CD1c-positive myeloid dendritic cell (primary cell): ENCODE measurements around the gene TMEM161A.
"Not testable (repeated sequence)": the region's sequence is repeated elsewhere in the genome, so short reads cannot be mapped to it uniquely, and the experiment has no call there.

Source experiments
- DNase-seq: peaks from one replicate; pipeline ENCODE4 v3.0.0-alpha.2; 2016; ENCODE audit errors: extremely low spot score

The TMEM161A gene

DNA sequence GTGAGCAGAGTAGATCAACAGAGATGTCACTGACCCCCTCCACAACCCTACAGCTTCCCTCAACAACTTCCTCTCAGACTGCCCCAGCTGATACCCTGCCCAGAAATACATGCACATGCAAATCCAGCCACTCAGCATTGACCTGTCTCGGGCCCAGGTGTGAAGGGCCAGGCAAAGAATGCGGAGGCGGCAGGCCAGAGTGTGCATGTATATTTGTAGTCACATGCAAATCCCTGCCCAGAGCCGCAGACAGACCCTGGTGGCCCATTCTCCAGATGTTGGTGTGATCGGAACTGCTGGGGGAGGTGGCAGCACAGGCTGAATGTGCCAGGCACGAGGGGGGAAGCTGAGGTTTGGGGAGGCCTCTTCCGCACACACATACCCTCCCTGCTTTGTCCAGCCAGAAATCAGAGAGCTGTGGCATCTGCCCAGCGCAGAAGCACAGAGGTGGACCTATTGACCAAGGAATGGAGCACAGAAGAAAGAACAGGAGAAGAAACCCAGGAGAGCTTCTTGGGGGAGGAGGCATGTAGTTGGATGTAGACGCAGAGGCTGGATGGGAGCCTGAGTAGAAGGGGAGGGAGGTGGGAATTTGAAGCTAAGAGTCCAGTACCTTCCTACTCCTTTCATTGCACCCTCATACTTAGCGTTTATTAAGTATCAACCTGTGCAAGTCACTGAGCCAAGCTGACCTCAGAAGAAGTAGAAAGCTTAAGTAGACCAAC, 17.4 kb upstream of the TMEM161A start:
- DNase-seq, result no peak

DNA sequence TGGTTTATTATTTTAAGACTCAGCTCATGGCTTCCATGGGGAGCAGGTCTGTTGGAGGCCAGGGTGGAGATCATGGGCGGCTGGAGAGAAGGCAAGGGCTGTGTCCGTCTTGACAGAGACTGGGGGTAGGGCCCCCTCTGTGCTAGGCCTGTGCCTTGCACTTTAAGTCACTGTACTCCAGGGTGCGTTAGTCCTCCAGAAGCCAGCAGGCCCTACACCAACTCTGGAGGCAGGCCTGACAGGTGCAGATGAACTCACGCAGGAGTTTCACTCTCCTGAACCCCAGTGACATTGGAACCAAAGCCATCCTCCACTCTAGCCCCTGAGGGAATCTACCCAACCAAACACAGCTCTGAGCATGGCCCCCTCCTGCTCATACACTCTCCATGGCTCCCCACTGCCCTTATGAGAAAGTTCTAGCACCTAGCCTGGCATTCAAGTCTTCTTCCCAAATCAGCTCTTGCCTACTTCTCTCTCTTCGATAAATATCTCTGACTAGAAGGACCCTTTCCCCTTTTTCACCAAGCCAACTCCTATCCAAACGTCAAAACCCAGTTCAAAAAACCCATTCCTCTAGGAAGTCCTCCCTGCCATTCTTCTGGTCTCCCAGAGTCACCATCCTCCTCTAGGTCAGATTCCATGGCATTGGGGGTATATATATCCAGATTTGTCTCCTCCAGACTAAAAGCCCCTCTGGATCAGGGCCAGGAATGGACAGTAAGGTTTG, 16.7 kb upstream of the TMEM161A start:
- DNase-seq, result no peak

DNA sequence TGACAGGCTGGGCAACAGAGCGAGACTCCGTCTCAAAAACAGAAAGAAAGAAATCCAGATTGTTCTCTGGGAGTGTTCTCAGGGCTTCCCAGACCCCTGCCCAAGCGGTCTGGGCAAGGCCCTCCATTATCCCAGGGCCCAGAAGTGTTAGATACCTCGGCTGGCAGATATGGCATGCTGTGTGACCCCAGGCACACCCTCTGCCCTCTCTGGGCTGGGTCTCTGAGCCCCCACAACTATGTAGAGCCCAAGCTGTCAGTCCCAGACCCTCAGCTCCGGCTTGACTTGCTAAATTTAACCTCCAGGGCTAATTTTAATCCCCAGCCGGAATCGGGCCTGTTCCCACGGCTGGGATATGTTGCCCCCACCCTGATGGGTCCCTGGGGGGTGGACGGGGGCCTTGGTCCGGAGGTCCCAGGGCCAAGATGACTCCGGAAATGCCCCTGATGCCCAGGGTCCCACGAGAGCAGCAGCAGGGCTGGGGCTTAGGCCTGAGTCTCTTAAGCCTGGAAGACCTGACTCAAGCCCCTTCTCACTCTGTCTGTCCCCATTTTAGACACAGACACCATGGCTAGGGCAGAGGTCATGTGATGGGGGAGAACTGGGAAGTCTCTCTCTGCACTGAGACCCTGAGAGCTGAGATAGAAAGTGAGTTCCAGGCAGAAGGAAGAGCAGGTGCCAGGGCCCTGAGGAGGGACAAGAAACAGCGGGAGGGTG, 14.5 kb upstream of the TMEM161A start:
- DNase-seq, result no peak

DNA sequence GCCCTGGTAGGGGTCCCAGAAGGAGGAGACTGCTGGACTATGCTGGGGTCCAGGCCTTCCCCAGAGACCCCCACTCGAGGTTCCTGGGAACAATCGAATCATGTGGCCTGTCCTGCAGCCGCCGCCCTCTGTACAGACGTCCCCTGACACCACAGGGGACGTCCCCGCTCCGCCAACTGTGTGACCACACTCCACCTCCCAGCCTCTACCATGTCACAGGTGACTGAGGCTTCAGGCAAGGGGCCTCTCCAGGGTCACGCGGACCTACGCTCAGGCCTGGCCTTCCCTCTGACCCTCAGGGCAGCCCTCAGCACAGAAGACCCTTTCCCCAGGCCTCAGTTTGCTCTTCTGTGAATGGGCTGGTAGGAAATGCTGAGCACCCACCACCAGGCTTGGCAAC, 13.1 kb upstream of the TMEM161A start:
- DNase-seq, result no peak

DNA sequence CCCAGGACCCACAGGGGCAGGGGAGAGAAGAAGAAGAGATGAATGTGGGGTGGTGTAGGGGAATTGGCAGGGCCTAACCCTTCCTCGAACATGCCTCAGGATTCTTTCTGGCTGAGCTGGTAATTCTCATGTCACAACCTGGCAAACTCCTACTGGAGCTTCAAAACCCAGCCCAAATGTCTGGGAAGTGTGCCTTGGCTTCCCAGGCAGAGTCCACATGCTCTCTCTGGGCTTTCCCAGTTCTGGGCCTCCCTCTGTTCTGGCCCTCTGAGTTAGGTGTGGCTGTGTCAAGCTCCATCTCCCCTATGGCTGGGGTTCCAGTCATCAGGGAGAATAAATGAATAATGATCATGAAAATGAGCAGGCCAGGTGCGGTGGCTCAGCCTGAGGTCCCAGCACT, 11.2 kb upstream of the TMEM161A start:
- no peak for DNase-seq

DNA sequence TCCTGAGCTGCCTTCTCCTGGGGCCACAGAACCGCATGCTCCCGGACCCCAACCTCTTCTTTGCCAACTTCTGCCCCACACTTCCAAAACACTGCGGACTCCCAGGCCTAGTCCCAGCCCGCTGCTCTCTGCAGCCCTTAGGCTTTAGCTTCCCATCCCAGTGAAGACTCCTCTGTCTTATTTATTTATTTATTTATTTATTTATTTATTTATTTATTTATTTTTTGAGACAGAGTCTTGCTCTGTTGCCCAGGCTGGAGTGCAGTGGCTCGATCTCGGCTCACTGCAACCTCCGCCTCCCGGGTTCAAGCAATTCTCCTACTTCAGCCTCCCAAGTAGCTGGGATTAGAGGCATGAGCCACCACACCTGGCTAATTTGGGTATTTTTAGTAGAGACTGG, 10.2 kb upstream of the TMEM161A start:
- DNase-seq, result not testable (repeated sequence)

DNA sequence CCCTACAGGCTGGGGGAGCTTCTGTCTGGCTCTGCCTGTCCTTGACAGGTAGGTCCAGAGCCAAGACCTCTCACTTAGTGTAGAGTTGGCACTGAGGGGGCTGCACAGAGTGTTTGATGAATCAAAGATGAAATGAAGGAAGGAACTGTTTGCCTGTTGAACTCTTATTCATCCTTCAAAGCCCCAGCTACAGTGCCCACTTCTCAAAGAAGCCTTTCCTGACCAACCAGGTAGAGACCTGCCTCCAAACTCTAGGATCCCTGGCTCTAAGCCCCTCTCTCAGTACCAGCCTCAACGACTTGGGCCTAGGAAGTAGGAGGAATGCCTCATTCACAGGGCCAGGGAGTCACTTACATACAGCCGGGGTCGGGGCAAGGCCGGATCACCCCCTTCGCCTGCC, 9.1 kb upstream of the TMEM161A start:
- DNase-seq, result no peak

DNA sequence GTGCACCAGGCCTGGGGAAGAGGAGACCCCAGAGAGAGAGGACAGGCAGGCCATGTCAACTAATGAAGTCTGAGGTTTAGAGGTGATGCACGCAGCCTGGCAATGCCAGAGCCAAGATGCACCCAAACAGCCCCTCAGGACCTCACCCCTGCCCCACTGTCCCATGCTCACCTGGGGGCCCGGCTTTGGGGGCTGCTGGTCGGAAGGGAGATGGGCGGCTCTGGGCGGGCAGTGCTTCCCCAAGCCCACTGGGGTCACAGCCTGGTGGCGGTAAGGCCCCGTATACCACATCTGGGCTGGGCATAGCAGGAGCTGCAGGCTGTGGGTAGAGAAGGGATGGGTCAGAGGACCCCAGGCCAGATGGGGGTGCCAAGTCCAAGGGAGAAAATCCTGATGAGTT, 8.6 kb upstream of the TMEM161A start:
- DNase-seq, result no peak

DNA sequence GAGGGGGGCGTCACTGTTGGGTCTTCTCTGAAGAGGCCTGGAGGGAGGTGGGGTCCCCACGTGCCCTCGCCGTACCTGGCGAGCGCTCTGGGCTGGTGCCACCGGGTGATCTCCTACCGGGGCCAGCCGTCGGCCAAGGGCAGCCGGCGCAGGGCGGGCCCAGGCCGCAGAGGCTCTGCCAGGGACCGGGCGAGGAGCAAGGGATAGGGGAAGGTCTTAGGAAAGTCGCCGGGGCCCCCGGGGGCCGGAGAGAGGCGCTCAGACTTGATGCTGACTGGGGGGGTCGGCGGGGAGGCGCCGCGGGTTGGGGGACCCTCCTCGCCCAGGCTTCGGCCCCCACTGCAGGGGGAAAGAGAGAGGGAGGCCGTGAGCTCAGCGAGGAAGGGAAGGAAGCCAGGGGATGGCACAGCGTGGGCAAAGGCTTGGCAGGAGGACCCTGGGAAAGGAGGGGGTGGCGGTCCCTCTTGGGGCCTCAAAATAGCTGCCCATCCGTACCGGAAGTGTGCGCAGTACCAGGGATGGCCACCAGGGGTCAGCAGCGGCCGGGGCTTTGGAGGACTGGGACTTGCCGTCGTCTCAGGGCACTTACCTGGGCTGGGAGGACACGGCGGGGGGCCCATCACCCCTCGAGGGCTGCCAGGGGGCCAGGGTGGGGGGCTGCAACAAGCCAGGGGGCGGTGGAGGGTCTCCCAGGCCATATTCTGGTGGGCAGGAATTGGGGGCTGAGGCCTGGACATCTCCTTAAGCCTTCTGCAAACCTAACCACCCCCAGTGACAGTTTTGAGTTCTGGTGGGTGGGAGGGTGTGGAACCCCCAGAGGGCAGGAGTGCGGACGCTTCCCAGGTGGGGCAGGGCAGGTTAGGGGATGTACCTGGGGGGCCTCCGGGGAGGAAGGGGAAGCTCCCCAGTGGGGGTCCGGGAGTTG, 7.7 kb upstream of the TMEM161A start:
- peak; percentile 82 for DNase-seq

DNA sequence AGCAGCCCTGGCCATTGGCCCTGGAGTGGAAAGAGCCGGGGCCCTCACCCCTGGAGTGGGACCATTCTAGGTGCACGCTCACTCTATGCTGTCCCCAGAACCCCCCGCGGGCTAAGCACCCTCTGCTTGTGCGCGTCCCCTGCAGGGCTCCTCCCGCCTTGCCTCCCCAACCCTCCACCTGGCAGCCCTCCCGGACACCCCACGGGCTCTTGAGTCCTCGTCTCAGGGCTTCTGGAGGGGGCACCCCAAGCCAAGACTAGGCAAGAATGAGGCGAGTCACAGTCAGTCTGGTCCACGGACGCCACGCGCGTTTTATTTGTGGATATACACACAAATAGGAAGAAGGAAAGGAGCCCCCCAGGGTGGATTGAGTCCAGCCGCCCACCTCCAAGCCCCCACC, 7.0 kb upstream of the TMEM161A start:
- DNase-seq, result no peak

DNA sequence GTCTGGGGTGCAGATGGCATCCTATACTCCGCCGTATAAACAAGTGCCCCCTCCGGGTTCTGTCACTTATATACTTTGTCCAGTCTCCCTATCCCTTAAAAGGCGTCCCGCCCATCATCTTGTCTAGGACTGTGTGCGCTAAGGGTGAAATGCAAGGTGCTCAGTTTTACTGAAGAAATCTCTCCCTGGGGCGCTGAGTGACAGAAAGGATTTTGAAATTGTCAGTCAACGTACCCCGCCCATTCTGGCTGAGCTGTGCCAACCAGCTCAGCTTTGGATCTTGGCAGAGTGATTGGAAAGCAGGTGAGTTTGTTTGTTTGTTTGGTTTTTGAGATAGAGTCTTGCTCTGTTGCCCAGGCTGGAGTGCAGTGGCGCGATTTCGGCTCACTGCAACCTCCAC, 4.1 kb upstream of the TMEM161A start:
- DNase-seq, result no peak

DNA sequence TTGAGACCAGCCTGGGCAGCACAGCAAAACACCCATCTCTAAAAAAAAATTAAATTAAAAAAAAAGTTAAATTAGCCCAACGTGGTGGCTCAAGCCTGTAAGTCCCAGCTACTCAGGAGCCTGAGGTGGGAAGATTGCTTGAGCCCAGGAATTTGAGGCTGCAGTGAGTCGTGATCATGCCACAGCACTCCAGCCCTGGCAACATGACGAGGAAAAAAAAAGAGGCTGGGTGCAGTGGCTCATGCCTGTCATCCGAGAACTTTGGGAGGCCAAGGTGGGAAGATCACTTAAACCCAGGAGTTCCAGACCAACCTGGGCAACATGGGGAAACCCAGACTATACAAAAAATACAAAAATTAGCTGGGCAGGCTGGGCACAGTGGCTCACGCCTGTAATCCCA, 2.2 kb upstream of the TMEM161A start:
- no peak for DNase-seq

DNA sequence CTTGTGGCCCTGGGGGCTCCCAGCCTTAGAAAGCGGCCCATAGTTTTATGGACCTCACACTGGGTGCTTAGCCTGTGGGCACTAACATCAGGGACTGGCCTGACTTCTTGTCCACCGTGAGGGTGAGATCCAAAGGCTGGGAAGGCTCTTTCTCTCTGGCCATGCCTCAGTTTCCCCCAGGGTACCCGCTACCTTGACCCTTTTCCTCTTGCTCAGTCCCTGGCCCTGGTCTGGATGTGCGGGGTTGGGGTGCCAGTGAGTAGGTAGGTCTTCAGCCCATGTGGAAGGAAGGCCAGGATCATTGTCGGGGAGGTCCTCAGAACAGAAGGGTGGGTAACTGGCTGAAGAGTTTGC, 1.6 kb upstream of the TMEM161A start:
- DNase-seq, result no peak

DNA sequence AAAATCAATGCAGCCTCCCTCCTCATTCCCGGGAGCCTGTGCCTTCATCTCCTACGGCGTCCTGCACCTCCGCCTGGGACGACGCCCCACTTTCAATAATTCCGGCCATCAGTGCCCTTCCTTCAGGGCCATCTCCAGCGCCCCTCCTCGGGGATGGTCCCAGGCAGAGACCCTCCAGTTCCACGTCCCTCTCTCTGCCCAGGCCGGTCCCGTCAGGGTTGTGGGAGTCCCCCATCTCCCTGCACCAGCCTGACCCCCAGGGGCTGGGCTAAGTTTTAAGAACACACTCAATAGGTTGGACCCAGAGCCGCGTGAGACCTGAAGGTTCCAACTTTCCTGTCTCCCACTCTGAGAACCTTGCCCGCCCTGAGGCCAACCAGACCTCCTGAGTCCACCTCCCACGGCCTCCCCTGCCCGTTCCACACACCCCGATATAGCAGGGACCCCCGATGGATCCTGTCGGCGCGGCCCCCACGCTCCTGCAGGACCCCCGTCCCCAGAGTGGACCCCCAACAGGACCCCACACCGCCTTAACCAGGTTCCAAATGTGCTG, 646 bp downstream of the TMEM161A start:
- DNase-seq, result no peak

DNA sequence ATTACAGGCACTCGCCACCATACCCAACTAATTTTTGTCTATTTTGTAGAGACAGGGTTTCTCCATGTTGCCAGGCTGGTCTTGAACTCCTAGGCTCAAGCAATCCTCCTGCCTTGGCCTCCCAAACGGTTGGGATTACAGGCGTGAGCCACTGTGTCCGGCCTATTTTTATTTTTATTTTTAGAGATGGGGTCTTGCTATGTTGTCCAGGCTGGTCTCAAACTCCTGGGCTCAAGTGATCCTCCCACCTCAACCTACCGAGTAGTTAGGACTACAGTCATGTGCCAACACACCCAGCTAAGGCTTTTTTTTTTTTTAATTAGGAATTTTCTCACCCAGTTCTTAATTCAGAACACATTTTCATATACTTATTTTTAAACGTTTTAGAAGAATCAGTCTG, 2.6 kb downstream of the TMEM161A start:
- not testable (repeated sequence) for DNase-seq

DNA sequence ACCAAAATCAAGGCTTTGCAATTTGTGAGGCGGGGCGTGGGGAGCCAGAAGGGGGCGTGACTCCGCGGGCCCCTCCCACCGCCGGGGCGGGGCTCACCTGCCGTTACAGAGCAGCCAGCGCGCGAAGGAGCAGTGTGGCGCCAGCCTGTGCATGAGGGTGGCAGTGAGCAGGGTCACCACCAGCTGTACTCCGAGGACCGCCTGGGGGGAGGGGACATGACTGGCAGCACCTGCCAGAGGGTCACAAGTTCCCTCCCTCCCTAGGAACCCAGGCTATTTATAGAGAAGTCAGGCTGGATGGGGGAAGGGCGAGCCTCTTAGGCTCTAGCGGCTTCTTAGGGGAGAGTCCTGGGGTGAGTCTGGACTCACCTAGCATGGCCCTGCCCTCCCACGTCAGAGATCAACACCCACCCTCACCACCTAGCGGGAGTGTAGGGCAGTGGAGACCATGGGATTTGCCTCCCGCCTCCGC, 3.6 kb downstream of the TMEM161A start:
- no peak for DNase-seq

DNA sequence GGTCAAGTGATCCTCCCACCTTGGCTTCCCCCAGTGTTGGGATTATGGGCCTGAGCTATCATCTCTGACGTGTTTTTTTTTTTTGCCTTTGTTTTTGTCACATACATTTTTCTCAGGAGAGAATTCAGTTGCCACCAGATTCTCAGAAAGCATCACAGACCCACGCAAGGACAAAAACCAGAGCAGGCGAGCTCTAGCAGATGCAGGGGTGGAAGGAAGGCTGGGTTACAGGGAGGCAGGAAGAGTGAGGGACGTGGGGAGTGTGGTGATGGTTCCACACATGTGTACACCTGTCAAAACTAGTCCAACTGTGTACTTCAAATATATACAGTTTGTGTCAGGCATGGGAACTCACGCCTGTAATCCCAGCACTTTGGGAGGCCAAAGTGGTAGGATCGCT, 4.3 kb downstream of the TMEM161A start:
- no peak for DNase-seq

DNA sequence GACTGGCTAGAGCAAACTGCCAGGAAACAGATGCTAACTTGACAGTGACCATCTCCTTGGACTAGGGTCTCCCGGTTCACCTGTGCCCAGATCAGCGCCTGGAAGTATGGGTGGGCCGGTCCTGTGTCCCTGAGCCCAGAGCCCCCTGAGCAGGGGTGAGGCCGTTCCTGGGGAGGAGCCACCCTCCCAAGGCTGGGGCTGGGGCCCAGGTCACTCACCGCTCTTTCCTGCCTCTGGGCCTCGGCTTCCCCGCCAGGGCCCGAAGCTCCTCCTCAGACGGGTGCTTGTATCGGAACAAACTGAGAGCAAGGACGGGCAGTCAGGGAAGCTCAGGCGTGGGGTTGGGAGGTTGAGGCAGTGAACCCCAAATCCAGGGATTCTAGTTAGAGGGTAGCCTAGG, 5.4 kb downstream of the TMEM161A start:
- DNase-seq, result no peak

DNA sequence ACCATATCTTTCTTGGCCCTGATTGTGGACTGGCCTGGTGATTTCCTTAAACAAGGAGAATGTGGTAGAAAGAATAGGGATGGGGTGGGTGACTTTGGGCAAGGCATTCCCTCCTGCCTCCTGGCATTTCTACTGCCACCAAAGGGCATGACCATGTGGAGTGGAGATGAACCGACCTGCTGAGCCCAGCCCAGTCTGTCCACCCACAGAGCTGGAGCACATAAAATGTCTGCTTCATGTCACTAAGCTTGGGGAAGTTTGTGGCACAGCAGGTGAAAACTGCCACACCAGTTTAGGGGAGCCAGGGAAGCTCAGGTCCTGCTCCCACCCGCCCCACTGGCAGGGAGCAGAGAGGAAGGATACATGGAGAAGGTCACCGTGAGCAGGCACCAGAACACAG, 6.3 kb downstream of the TMEM161A start:
- DNase-seq, result no peak

DNA sequence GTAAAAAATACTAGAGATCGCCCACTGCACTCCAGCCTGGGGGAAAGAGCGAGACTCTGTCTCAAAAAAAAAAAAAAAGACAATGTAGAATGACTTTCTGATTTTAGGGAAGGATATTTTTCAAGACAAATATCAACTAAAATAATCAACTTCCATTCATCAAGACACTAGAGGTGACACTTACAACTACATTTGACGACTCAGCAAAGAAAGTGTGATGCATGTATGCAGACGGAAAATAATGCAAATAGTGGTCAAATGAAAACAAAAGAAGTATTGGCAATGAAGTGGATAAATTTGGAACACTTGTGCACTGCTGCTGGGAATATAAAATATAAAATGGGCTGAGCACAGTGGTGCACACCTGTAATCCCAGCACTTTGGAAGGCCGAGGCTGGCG, 12.2 kb downstream of the TMEM161A start:
- DNase-seq, result no peak

DNA sequence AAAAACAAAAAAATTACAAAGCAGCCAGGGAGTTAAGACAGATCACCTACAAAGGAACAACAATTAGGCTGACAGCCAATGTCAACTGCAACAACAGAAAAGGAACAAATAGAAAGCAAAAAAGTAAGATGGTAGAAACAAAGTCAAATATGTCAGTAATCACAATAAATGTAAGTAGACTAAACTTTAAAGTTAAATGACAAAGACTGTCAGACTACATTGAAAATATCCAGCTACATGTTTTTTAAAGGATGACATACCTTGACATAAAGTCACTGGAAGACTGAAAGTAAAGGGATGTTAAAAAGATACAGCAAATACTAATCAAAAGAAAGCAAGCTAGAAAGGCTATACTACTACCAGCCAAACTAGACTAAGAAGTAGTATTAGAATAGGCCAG, 14.9 kb downstream of the TMEM161A start:
- no peak for DNase-seq

DNA sequence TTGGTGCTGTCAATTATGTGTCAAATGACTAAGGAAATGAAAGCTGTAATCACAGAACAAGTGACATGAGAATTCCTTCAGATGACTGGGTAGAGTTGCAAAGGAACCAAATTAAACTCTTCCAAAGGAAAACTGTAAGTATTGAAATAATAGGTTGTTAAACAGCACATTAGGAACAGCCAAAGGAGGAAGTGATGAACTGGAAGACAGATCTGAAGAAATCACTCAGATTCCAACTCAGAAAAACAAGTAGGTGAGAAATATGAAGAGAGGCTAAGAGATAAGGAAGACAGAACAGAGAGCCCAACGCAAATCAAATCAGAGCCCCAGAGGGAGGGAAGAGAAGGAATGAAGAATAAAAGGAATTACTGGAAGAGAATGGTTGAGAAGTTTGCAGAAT, 15.4 kb downstream of the TMEM161A start:
- no peak for DNase-seq
